Measurements from ENCODE around the gene ZBTB42.
A peak's percentile ranks its signal among the peaks of the same experiment; 100 is the strongest.
"Not testable (repeated sequence)": the region's sequence is repeated elsewhere in the genome, so short reads cannot be mapped to it uniquely, and the experiment has no call there.

The ZBTB42 gene

GRCh38 chr14:104810316-104810715, 9.4 kb downstream of the ZBTB42 start:
- no peak for DNase-seq (ENCODE audit: low read depth)

GRCh38 chr14:104813286-104813685, 12.4 kb downstream of the ZBTB42 start:
- DNase-seq (ENCODE audit: low read depth), result no peak

- not testable (repeated sequence) for DNase-seq (ENCODE audit: low read depth)
Measured at GRCh38 chr14:104814701-104815100, 13.8 kb downstream of the ZBTB42 start.

GRCh38 chr14:104816616-104816884, 15.6 kb downstream of the ZBTB42 start:
- DNase-seq (ENCODE audit: low read depth), result no peak

- DNase-seq (ENCODE audit: low read depth), result no peak
Measured at GRCh38 chr14:104817930-104818713, 17.2 kb downstream of the ZBTB42 start.

GRCh38 chr14:104818714-104819161, 17.8 kb downstream of the ZBTB42 start:
- DNase-seq (ENCODE audit: low read depth), result no peak

GRCh38 chr14:104819361-104819781, 18.5 kb downstream of the ZBTB42 start:
- no peak for DNase-seq (ENCODE audit: low read depth)

- no peak for DNase-seq (ENCODE audit: low read depth)
Measured at GRCh38 chr14:104820669-104821228, 19.8 kb downstream of the ZBTB42 start.

GRCh38 chr14:104821229-104821945, 20.5 kb downstream of the ZBTB42 start:
- no peak for DNase-seq (ENCODE audit: low read depth)

GRCh38 chr14:104821971-104822608, 21.2 kb downstream of the ZBTB42 start:
- no peak for DNase-seq (ENCODE audit: low read depth)

GRCh38 chr14:104822821-104823615, 22.1 kb downstream of the ZBTB42 start:
- DNase-seq (ENCODE audit: low read depth), result no peak

- no peak for DNase-seq (ENCODE audit: low read depth)
Measured at GRCh38 chr14:104824353-104824997, 23.6 kb downstream of the ZBTB42 start.

- DNase-seq (ENCODE audit: low read depth), result peak; percentile 100
Measured at GRCh38 chr14:104826189-104826860, 25.4 kb downstream of the ZBTB42 start.

- no peak for DNase-seq (ENCODE audit: low read depth)
Measured at GRCh38 chr14:104826861-104827176, 25.9 kb downstream of the ZBTB42 start.

GRCh38 chr14:104827177-104828055, 26.5 kb downstream of the ZBTB42 start:
- DNase-seq (ENCODE audit: low read depth), result no peak

GRCh38 chr14:104830781-104831180, 29.9 kb downstream of the ZBTB42 start:
- no peak for DNase-seq (ENCODE audit: low read depth)

- not testable (repeated sequence) for DNase-seq (ENCODE audit: low read depth)
Measured at GRCh38 chr14:104836171-104836935, 35.5 kb downstream of the ZBTB42 start.

- DNase-seq (ENCODE audit: low read depth), result no peak
Measured at GRCh38 chr14:104841730-104842129, 40.8 kb downstream of the ZBTB42 start.

GRCh38 chr14:104843006-104843405, 42.1 kb downstream of the ZBTB42 start:
- no peak for DNase-seq (ENCODE audit: low read depth)

Data from stimulated activated CD8-positive, alpha-beta memory T cell treated with anti-CD3 and anti-CD28 coated beads, Interleukin-15, amount 100 ng/mL, for 24 hours (primary cell).